ENCODE measurements around the gene DNAJC13.

DNAJC13 gene

GRCh38 chr3:132550579-132551305 is 133.4 kb downstream of the DNAJC13 start:
- no peak overlapping the region for H3K4me3 ChIP-seq (ENCODE audit: low read length)
- TF ChIP-seq CTCF (IDR thresholded peaks at IDR 0.05; ENCODE audit: low read depth, low read length, poor library complexity, severe bottlenecking) (no peak), EZH2phosphoT487 (IDR thresholded peaks at IDR 0.05; ENCODE audit: borderline replicate concordance, low read length) (no peak)
- no peaks in the 10 kb centered on the region for H3K9me2 ChIP-seq (replicated peaks; ENCODE audit: control insufficient read depth, low read length)
- H4K20me1 ChIP-seq (ENCODE audit: control insufficient read depth, insufficient read depth, low read depth, low read length), result no peaks in the 10 kb centered on the region
- peak overlapping the region; percentile 33 for H3K4me2 ChIP-seq (ENCODE audit: low read length)
- H3F3A ChIP-seq (ENCODE audit: control insufficient read depth, insufficient read depth), result no peaks in the 10 kb centered on the region
- H3K27me3 ChIP-seq (ENCODE audit: control insufficient read depth, low read length), result no peaks in the 10 kb centered on the region
- no peaks in the 10 kb centered on the region for H3K9me3 ChIP-seq (ENCODE audit: control insufficient read depth, insufficient read depth, low read length)
- no peak overlapping the region for H3K27ac ChIP-seq (ENCODE audit: low read depth, low read length)
- no peaks in the 10 kb centered on the region for H3K79me2 ChIP-seq (ENCODE audit: control insufficient read depth, low read length)
- no peaks in the 10 kb centered on the region for H3K36me3 ChIP-seq (ENCODE audit: control insufficient read depth, low read length)
- H3K4me1 ChIP-seq (ENCODE audit: control insufficient read depth, low read length), result peaks cover 13% of the 10 kb centered on the region

GRCh38 chr3:132553826-132554225 is 136.5 kb downstream of the DNAJC13 start:
- Histone ChIP-seq H3F3A (ENCODE audit: control insufficient read depth, insufficient read depth) (no peaks in the 10 kb centered on the region), H3K4me2 (ENCODE audit: low read length) (no peak overlapping the region), H3K79me2 (ENCODE audit: control insufficient read depth, low read length) (no peaks in the 10 kb centered on the region), H3K27ac (ENCODE audit: low read depth, low read length) (no peak overlapping the region), H3K36me3 (ENCODE audit: control insufficient read depth, low read length) (no peaks in the 10 kb centered on the region), H4K20me1 (ENCODE audit: control insufficient read depth, insufficient read depth, low read depth, low read length) (no peaks in the 10 kb centered on the region), H3K9me3 (ENCODE audit: control insufficient read depth, insufficient read depth, low read length) (no peaks in the 10 kb centered on the region), H3K4me1 (ENCODE audit: control insufficient read depth, low read length) (peaks cover 13% of the 10 kb centered on the region), H3K9me2 (replicated peaks; ENCODE audit: control insufficient read depth, low read length) (no peaks in the 10 kb centered on the region), H3K27me3 (ENCODE audit: control insufficient read depth, low read length) (no peaks in the 10 kb centered on the region), H3K4me3 (ENCODE audit: low read length) (no peak overlapping the region)
- TF ChIP-seq EZH2phosphoT487 (IDR thresholded peaks at IDR 0.05; ENCODE audit: borderline replicate concordance, low read length) (no peak), CTCF (IDR thresholded peaks at IDR 0.05; ENCODE audit: low read depth, low read length, poor library complexity, severe bottlenecking) (no peak)

GRCh38 chr3:132554437-132554836 is 137.1 kb downstream of the DNAJC13 start:
- TF ChIP-seq CTCF (IDR thresholded peaks at IDR 0.05; ENCODE audit: low read depth, low read length, poor library complexity, severe bottlenecking) (no peak), EZH2phosphoT487 (IDR thresholded peaks at IDR 0.05; ENCODE audit: borderline replicate concordance, low read length) (no peak)
- H3K9me3 ChIP-seq (ENCODE audit: control insufficient read depth, insufficient read depth, low read length), result no peaks in the 10 kb centered on the region
- no peaks in the 10 kb centered on the region for H3K36me3 ChIP-seq (ENCODE audit: control insufficient read depth, low read length)
- H3K4me2 ChIP-seq (ENCODE audit: low read length), result no peak overlapping the region
- H3K27ac ChIP-seq (ENCODE audit: low read depth, low read length), result no peak overlapping the region
- H3K79me2 ChIP-seq (ENCODE audit: control insufficient read depth, low read length), result no peaks in the 10 kb centered on the region
- no peaks in the 10 kb centered on the region for H4K20me1 ChIP-seq (ENCODE audit: control insufficient read depth, insufficient read depth, low read depth, low read length)
- H3F3A ChIP-seq (ENCODE audit: control insufficient read depth, insufficient read depth), result no peaks in the 10 kb centered on the region
- H3K9me2 ChIP-seq (replicated peaks; ENCODE audit: control insufficient read depth, low read length), result no peaks in the 10 kb centered on the region
- H3K27me3 ChIP-seq (ENCODE audit: control insufficient read depth, low read length), result no peaks in the 10 kb centered on the region
- no peak overlapping the region for H3K4me3 ChIP-seq (ENCODE audit: low read length)
- H3K4me1 ChIP-seq (ENCODE audit: control insufficient read depth, low read length), result peaks cover 13% of the 10 kb centered on the region
